NCI-H1436 (cell line): ENCODE measurements around the gene SDK2.

Experiments used
- DNase-seq: peaks from one replicate; lab custom pipeline; 2025; lab: John Stamatoyannopoulos, UW

Gene SDK2

DNA sequence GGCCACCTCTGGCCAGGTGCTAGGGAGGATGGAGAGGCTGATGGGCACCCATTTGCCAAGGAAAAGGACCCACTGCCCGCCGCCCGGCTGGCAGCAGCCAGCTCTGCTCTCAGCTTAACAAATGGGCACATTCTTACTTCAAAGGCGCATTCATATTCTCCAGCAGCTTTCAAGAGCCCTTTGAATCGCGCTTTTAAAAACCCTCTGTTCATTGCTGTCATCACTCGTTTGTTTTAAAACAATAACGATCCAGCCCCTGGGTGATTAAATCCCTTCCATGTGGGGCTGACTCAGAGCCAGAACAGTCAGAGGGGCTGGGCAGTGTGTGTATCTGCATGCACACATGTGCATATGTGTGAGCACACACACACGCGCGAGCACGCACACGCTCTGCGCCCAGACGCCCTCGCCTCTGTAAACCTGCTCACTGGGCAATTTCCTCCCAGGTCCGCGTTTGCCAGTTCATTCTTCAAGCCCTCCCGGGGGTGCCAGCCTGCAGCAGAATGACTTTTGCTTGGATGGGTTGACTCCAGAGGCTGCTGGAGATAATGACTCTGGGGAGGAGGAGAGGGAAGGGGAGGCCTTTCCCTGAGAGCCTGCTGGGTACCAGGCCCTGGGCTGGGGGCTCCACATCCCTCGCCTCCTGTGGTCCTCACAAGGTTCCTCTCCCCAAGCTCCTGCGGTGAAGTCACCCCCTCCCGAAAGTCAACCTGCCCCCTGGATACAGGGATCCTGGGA, 133.1 kb downstream of the SDK2 start:
- DNase-seq: peak; percentile 52

DNA sequence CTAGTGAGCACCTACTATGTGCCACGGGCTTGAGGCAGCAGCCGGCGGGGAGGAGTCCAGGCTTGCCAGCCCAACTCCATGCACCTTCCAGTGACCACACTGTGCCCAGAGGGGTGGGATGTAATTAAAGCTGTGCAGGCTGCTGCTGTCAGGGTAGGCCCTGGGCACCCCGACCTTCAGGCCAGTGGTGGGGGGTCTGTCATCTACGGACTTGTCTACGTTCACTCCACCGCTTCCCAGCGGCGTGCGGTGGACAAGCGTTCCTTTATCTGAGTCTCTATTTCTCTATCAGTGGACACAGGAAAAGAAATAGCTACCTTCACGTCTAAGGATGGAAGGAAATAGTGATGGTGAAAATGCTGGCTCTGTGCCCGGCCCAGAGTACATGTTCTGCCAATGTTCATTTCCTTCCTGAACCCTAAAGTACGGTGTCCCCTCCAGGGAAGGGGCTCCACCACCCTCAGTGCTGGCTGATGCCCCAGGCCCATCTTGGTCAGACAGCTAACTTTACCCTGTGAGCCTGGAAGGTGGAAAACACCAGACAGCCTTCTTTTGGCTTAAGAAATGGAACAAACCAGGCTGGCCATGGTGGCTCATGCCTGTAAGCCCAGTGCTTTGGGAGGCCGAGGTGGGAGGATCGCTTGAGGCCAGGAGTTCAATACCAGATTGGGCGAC, 135.2 kb downstream of the SDK2 start:
- no peak for DNase-seq

DNA sequence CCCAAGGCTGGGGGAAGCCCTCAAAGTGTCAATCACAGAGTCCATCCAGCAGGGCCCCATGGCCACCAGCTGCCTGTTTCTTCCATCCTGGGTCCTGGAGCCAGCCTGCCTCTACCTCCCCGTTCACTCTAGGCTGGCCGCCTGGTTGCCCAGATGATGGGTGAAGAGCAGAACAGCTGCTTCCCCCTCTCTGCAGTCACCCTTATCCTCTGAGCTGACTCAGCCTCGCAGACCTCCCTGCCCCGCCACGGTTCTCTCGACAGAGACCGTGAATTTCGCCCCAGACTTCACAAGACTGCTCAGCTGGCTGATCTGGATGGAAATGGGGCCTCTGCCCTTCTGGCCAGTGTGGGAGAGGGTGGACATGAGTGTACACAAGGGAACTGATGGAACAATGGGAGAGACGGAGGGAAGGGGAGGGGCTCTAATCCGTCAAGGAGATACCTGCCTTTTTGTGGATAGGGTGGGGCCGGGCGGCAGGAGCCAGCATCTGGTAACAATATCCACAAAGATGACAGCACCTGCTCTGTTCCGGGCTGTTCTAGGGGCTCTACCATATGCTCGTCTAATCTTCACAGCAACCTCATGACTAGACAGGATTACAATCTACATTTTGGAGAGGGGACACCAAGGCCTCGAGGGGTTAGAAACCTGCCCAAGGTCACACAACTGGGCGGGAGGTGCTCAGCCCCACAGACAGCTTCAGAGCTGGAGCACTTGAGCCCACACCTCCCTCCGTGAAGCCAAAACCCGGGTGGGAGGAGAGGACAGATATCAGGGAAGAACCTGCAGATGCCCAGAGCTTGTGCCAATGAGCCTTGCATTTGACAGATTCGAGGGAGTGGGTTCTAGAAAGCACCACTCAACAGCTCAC, 136.0 kb downstream of the SDK2 start:
- no peak for DNase-seq

DNA sequence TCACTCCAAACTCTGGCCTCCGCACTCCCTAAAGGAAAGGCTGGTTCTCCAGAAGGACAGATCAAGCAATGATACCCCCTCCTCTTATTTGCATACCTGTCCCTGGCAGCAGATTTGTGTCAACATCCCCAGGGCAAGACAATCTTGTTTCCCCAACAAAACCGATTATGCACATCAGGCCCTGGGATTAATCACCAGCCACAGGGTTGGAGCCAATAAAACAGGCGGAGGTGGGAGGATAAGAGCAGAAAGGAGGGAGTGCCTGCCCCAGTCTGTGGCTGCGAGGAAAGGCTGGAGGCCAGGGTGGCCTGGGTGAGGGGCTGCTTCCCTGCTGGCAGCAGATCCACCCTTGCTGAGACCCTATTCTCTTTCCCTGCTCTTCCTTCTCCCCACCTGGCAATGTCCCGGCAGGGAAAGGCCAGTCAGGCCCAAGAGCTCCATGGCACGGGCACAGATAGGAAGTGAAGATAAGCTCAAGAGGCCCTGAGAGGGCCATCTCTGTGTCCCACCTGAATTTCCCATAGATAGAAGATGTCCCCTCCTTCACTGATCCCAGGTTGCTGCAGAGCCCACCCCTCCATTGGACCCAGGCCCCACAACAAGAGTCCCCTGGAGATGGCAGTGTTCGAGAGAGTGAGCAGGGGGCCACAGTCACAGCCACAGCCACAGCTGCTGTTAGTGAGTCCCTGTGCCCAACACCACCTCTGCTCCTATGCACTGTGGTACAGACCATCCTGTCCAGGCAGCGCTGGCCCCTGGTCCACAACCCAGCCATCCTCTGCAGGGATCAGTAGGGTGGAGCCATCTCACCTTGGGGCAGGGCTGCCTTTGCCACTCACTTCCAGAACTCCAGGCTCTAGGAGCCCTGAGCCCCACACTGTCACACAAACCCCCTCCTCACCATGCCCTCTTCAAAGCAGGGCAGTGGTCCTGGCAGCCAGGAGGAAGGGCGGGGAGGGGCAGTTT, 137.5 kb downstream of the SDK2 start:
- DNase-seq: no peak

DNA sequence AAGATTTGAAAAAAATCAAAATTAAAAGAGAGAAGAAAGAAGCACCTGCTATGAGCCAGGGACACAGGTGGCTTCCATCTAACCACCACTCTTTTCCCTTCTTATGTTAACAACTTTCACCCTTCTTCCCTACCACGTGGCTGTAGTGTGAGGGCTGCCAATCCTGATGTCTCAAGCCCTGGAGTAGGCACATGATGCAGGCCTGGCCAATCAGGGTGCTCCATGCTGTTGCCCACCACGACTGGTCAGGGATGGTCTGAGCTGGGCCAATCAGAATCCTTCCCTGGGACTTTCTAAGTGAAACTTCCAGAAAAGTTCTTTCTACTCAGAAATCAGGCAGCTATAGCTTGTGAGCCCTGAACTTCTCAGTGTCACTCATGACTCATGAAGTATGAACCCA, 140.7 kb downstream of the SDK2 start:
- no peak for DNase-seq

DNA sequence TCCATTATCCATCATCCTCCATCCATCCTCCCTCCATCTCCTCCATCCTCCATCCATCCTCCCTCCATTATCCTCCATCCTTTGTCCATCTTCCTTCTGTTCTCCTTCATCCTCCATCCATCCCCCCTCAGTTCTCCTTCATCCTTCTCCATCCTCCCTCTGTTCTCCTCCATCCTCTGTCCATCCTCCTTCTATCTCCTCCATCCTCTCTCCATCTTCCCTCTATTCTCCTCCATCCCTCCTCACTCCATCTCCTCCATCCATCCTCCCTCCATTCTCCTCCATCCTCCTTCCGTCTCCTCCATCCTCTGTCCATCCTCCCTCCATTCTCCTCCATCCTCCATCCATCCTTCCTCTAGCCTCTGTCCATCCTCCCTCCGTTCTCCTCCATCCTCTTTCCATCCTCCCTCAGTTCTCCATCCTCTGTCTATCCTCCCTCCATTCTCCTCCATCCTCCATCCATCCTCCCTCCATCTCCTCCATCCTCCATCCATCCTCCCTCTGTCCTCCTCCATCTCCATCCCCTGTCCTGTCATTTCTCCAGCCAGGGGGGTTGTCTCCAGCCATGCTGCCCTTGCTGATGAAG, 143.7 kb downstream of the SDK2 start:
- DNase-seq: no peak

DNA sequence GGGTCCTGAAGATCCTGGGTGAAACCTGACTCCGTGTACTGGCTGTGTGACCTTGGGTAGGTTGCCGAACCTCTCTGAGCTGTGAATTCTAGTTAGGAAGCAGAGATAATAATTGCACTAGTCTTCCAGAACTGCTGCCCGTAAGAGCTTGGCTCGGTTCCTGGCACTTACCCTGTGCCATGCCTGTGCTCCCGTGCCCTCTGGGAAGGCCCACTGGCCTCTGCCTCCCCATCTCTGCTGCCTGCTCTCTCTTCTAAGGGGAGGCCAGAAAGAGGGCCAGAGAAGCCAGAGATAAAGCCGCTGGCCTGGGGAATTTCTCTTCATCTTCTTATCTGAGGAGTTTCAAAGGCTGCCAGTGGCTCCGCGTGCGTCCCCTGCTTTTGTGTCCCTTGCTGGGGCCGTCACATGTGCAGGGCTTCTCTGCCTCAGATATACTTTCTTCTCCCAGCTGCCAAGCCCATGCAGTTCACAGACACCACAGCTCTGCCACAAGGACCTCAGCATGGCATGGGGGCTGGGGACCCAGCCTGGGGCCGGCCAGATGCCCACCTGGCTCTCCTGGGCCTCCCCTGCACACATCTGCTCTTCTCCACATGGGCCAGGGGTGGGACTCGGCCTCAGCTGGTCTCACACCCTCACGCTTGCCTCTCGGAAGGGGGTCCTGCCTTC, 145.2 kb downstream of the SDK2 start:
- DNase-seq: no peak

DNA sequence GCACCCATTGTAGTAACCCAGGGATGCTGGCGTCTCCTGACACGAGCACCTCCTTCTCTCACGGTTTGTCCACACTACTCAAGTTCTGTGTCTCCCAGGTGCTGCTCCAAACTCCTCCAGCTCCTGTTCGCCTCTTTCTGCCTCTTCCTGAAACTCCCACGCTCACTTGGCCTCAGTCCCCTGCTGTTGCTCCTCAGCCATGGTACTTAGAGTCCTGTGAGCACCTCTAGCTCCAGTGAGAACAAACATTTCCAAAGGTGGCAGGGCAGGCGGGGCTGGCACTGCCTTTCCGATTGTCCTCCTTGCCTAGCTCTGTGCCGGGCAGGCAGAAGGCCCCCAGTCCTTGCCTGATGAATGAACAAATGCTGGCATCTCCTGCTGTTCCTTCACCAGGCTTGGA, 146.1 kb downstream of the SDK2 start:
- no peak for DNase-seq

DNA sequence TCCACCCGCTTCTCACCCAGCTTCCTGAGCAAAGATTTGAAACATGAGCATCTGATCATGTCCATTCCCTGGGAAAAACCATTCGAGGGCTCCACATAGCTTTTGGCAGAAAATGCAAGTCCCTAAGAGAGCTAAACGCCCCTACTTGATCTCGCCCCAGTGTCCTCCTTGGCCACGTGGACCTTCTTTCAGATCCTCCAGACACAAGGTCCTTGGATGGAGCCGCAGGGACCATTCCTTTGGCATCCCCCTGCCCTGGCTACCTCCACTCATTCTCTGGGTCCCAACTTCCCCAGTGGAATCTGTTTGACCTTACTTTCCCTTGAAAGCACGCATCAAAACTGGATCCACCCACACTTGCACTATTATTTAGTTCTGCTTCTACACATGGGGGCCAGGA, 146.5 kb downstream of the SDK2 start:
- no peak for DNase-seq

DNA sequence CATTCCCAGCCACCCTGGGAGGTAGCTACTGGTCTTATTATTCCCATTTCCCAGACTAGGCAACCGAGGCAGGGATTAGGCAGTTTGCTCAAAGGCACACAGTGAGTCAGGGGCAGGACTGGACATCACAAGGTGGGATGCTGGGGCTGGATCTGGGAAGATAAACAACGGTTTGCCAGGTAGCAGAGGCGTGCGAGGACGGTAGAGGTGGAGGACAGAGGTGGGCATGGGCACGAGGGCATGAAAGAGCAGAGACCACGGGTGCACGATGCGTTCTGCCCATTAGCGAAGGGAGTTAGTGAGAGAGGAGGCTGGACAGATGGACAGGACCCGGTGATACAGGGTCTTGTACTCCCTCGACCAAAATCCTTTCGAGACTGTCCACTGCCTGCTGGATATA, 148.0 kb downstream of the SDK2 start:
- DNase-seq: no peak

DNA sequence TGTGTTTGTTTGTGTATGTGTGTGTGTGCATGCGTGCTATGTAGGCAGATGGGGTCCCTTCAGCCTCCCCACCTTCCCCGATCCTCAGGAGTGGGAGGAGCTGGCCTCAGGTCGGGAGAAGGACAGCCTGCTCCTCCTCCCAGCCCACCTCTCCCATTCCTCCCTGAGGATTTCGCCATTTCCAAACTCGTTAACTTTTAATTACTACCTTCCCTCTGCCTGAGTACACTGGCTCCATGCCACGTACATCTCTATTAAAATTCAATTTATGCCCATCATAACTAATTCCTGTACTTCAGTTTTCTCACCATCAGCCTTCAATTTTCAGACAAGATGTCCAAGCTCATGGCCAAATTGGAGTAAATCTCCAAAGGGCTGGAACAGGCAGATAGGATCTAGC, 148.6 kb downstream of the SDK2 start:
- DNase-seq: no peak

DNA sequence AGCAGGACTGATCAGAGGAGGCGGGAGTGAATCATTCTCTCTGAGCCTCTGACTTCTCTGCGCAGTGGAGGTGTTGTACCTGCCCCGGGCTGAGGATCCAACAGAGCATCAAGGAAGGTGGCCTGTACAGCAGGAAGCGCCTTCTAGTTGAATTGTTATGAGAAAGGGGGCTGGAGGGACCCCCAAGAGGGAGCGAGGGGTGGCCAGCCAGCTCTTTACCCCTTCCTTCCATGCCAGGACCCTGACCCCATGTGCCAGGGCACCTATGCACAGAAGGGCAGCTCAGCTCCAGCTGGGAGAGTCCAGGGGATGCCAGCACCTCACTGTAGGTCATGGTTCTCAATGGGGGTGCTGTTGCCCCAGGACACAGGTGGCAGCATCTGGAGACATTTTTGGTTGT, 149.3 kb downstream of the SDK2 start:
- DNase-seq: no peak

DNA sequence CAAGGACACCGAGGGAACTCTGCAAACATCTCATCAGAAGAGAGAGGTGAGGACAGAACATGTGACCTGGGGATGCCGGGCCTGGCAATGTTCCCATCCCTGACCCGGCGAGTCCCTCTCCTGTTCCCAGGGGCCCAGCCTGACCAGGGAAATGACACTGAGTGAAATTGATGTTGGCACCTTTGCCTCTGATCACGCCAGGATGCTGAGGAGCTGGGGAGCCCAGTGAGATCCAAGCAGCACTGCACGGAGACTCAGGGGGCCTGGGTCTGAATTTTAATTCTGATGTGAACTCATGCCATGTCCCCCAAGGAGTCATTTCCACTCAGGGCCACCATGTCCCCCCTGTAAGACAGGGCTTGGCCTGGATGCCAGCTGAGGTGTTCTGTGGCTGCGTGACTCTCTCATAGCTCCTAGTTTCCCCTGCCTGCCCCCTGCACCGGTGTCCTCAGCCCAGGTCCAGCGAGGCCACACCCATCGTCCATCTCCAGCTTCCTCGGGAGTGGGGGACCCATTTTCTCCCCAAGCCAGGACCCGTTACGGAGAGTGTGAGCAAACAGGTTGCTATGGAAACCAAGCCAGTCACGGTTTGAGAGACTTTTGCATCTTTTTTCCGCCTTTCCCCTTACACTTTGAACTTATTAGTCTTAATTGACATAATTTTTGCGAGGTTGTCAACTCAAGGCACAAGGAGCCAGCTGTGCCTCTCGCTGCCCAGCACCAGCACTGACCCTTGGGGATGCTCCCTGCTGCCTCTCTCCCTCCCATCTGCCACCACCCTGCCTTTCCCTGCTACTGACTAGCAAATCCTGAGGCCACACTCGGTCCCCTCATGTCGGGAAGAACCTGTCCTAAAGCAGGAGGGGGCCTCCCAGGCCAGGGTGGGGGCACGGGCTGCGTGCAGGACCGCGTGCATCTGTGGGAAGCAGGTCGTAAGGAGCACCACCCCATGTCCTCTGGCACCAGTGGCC, 150.0 kb downstream of the SDK2 start:
- DNase-seq: no peak

DNA sequence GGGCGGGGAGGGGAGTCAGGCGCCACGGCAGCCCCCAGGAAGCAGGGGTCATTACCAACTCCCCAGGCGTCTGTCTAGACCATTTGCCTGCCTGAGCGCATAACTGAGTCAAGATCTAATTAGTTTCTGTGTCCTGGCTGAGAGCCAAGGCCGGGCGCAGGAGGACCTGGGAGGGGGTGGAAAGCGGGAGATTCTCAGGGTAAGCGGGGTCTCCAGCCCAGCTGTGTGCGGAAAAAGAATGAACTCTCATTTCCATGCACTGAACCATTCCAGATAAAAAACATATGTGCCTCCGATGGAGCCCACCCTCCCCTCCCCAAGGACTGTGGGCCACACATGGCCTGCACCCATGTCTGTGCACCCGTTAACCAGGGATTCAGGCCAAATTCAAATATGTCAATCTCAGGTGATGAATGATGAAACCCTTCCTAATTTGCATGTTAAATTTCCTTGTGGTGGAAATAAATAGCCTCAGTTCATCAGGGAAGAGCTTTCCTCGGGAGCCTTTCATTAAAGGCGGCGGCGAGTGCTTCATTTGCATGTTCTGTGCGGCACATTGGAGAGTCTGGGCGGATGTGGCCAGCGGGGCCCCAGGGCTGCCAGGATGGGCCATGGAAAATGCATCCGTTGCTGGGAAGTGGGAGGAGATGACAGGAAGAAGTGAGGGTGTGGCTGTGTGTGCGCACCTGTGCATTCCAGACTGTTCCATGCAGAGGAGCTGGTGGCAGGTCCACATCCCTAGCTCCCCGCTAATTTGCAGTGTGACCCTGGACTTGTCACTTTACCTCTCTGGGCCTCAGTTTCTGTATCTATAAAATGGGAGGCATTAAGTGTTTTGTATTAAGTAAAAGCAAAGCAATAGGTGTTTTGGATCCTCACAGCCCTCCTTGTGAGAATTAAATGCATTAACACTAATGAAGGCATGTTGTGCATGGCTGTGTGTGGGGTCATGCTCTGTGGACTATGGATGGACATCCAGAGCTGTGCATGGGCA, 151.1 kb downstream of the SDK2 start:
- DNase-seq: peak; percentile 68

DNA sequence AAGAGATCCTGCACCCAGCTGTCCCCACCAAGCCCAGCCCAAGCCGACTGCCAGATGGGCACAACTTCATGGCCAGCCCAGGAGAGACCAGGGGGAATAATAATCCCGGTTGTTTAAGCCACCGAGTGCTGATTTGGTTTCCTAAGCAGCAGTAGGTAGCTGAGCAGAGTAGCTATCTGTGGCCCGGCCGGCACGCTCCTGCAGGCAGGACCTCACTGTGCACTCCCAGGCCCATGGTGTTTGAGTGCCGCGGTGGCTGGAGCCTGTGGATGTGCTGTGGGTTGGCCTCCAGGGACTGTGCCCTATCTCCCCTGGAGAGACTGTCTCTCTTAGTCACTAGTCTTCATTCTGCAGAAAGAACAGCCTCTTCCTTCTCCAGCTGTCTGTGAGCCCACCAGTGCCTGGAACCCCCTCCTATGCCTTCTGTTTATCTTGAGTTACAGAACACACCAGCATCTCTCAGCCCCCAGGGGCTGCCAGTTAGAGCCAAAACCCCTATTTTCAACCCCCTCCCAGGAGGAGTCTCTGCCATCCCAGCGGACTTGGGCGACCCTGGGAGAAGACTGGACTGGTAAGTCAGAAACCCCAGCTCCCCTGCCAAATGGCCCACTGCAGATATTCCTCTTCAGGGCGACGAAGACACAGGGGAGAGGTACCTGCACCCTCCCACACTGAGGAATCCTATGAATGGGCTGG, 152.0 kb downstream of the SDK2 start:
- no peak for DNase-seq

DNA sequence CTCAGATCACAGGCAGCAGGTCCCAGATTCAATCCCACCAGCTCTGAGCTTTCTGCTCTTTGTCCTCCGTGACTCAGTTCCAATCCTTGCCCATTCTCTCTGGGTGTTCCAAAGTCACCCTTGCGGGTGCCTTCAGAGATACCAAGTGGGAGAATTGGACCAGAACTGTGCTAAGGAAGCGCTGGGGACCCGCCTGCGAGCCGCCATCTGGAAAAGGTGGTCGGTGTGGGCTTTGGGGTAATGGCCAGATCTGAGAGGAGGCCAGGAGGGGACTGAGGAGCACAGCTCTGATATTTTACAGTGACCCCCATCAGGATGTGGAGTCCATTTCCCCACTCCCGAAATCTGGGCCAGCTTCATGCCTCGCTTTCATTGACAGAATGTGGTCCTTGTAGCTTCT, 152.6 kb downstream of the SDK2 start:
- no peak for DNase-seq

DNA sequence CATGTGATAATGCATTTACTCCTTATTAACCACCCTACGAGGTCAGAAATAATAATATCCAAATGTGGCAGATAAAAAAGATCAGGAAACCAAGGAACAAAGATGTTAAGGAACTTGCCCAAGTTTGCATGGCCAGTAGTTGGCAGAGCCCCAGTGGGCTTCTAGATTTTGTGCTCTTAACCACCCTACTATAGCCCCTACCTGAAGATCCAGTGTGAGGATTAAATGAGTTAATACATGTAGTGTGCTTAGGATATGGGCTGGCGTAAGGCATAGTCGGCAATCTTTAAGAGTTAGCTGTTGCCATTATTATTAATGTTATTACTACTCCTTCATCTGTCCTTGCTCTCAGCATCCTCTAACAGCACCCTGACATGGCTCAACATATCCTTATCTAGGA, 153.4 kb downstream of the SDK2 start:
- no peak for DNase-seq

DNA sequence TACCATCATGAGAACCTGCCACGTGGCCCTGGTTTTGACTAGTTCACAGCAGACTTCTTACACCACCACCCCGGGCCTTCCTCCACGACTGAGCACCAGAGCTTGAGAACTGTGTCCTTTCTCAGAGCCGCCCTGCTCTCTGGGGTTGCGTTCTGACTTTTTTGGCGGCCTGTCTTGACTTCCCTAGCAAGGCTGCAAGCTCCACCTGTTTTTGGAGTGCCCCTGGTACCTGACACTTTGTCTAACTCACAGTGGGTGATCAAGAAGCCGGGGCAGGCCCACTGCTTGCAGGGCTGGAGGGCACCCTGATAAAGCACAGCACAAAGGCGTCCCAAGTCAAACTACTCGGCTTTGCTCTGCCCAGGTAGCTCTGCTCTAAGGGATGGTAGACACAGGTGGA, 154.3 kb downstream of the SDK2 start:
- no peak for DNase-seq
